MM.1S (cell line): Measurements from ENCODE around the gene EPG5.

Source experiments
- CTCF ChIP-seq: fragments of 300-600 bp; sonication (generic); IDR thresholded peaks from 2 replicates; pipeline ENCODE4 v1.5.1; 2016; ENCODE audit warnings: antibody characterized with exemption, low read length, mixed read lengths
- EZH2 ChIP-seq: fragments of 300-600 bp; sonication (generic); optimal IDR thresholded peaks from 2 replicates; pipeline ENCODE3; 2017; ENCODE audit warnings: low read depth, mild to moderate bottlenecking, antibody characterized with exemption, low read length, mixed read lengths
- EZH2phosphoT487 ChIP-seq: fragments of 300-600 bp; sonication (generic); IDR thresholded peaks from 2 replicates; pipeline ENCODE4 v1.6.1; 2018; ENCODE audit warnings: antibody characterized with exemption, low read length

DNA sequence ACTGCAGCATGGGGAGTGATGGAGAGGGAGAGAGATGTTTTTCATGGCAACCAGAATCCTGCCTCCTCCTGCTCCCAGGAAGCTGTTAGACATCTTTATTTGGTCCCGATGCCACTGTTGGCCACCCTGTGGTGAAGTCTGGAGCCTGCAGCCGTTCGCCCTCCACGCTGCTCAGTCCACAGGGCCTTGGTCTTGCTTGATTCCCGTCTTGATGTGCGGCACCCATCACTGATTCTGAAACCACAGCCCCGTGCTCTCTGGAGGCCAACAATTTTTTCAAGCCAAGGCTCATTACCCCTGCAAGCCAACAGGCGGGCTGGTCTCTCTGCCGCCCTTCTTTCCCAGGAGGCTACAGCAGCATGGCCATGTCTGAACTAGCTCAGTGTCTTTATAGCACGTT, 117.1 kb downstream of the EPG5 start:
- TF ChIP-seq EZH2 (no peak), CTCF (0 out of 2 replicates have a peak, but pooled peaks have one; percentile 3), EZH2phosphoT487 (no peak)
